SH-SY5Y (cell line): Measurements from ENCODE around the gene ZNF74.

Experiments used
- GATA2 ChIP-seq: IDR thresholded peaks from 2 replicates; pipeline ENCODE4 v1.6.1; 2011; ENCODE audit warnings: mild to moderate bottlenecking, low read depth, low read length
- GATA3 ChIP-seq: IDR thresholded peaks from 2 replicates; pipeline ENCODE4 v1.6.1; 2011; ENCODE audit warnings: low read depth, mild to moderate bottlenecking, low read length, moderate library complexity

Gene ZNF74

DNA sequence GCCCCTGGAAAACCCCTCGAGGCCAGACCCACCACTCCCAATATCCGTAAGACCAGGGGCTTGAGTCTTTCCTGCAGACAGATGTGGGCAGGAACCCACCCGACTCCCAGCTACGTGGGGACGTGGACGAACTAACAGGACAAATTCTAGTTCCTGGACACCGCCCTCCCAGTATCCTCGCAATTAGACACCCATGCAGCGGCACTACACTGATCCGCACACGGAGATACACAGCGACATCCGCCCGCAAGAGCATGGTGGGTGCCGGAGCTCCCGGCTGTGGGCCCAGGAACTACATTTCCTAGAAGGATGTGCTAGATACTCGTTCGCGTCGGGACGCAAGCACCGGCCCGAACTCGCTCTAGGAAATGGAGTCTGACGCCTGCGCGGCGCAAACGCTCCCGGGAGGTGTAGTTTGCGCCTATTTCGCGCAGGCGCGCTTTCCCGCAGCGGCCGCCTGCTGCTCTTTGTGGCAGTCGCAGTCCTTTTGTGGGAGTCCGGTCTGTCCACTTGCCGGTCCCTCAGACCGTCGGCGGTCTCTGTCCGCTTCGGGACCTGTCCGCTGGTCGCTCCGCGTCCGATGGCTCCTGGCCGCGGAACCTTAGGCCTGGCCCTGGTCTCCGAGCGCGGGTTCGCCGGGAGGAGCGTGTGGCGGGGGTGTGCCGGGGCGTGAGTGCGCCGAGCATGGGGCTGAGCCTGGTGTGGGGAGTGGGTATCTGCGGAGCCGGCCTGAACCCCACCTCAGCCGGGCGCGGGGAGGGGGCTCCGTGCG lies at the start of gene ZNF74:
Gene ZNF74, plus strand, starts transcription at position 447 of the 772 bp plus-strand sequence. CDS start 478 bp downstream, outside the sequence.
- no peak for TF ChIP-seq GATA3
- no peak for TF ChIP-seq GATA2

DNA sequence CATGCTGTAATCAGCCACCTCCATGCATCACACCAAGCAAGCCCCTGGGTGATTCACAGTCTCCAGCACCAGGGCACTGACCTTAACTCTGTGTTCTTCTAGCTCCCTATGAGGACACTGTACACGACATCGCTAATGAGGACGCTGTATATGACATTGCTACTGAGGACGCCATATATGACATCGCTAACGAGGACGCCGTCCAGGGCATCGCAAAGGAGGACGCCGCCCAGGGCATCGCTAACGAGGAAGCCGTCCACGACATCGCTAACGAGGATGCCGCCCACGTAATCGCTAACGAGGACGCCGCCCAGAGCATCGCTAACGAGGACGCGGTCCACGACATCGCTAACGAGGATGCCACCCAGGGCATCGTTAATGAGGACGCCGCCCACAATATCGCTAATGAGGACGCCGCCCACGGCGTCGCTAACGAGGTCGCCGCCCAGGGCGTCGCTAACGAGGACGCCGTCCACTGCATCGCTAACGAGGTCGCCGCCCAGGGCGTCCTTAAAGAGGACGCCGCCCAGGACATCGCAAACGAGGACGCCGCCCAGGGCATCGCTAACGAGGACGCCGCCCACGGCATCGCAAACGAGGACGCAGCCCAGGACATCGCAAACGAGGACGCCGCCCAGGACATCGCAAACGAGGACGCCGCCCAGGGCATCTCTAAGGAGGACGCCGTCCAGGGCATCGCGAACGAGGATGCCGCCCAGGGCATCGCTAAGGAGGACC lies 39.5 kb upstream of the ZNF74 start:
- TF ChIP-seq GATA3 (no peak), GATA2 (no peak)

DNA sequence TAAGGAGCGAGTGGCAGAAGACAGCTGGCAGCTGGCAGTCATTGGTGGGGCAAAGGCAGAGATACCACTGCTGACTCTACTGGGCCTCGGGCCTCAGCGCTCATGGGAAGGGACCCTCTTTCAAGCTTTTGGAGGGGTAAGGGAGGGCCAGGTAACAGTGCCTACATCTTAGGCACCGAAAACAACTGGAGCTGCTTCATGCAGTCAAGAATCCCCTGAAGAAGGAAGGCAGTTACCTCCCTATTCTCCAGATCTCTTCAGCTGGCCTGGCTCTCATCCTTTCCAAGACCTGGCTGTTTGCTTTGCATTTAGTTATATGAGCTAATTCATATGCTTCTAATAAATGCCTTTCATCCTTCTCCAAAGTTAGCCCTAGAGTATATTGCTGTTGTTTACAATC lies 15.8 kb upstream of the ZNF74 start:
- no peak for TF ChIP-seq GATA3
- no peak for TF ChIP-seq GATA2

DNA sequence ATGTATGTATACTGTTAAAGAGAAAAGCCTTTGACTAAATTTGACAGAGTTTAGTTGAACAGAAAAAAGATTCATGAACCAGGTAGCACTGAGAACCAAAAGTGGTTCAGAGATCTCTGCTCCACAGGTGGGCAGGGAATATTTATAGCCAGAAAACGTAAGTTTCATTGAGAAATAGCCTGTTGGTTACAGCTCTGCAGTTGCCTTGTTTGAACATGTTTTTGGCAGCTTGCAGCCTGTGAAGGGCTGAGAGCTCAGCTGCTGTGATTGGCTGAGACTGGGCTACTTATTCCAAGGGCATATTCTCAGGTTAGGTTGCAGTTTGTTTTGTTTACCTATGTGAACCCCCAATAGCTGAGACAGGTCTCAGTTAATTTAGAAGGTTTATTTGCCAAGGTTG lies 13.5 kb upstream of the ZNF74 start:
- TF ChIP-seq GATA3 (no peak), GATA2 (no peak)

DNA sequence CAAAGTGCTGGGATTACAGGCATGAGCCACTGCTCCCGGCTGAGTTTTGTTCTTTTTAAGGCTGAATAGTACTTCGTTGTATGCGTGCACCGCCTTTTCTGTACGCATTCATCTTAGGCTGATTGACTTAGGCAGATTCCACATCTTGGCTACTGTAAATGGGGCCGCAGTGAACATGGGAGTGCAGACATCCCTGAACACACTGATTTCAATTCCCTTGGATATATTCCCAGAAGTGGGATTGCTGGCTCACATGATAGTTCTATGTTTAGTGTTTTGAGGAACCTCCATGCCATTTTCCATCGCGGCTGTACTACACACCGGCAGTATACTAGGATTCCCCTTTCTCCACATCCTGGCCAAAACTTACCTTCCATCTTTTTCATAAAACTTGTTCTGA lies 10.4 kb upstream of the ZNF74 start:
- TF ChIP-seq GATA2 = no peak
- TF ChIP-seq GATA3 = no peak

DNA sequence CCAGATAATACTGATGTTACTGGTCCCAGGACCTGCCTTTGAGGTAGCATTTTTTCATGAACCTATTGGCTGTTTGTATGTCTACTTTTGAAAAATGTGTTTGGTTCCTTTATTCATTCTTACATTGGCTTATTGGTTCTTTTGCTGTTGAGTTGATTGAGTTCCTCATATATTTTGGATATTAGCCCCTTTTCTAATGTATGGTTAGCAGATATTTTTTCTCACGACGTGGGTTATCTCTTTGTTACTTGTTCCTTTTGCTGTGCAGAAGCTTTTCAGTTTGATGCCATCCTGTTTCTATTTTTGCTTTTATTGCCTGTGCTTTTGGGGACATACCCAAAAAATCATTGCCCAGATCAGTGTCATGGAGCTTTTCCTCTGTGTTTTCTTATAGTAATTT lies 9.8 kb upstream of the ZNF74 start:
- TF ChIP-seq GATA2 = no peak

DNA sequence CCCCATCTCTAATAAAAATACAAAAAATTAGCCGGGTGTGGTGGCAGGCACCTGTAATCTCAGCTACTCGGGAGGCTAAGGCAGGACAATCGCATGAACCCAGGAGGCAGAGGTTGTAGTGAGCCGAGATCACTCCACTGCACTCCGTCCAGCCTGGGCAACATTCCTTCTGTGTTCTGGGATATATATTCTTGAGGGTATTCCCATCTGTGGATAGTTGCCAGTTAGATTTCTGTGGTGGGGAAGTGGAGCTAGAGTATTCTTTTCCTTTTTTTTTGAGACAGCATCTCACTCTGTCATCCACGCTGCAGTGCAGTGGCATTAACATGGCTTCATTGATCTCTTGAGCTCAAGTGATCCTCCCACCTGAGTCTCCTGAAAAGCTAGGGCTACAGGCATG lies 9.1 kb upstream of the ZNF74 start:
- no peak for TF ChIP-seq GATA3
- no peak for TF ChIP-seq GATA2

DNA sequence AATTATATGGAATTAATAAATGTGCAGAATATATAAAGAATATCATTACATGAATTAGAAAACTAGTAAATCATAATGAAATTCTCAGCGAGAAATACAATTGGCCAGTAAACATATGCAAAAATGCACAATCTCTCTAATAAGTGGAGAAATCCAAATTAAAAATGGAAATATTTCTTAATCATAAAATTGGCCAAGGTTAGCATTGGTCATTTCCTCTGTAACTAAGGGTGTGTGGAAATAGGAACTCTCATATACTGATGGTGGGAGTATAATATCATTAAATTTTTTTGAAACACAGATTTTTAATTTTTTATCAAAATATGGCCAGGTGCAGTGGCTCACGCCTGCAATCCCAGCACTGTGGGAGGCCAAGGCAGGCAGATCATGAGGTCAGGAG lies 7.6 kb upstream of the ZNF74 start:
- TF ChIP-seq GATA2 (no peak), GATA3 (no peak)

DNA sequence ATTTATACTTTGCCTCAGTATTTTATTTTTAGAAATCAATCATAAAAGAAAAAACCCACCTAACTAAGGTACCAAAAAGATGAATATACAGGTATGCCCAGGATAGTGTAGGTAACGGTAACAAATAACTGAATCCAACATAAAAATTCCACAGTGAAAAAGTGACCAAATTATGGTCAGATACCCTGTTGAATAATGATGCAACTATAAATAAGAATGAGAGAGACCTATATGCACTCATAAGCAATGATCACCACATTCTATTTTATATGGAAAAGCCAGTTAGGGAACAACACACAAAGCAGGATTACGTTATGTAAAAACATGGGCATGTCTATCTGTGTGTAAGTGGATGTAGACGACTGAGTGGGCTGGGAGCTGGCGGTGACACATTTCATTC lies 7.0 kb upstream of the ZNF74 start:
- TF ChIP-seq GATA2 (no peak), GATA3 (no peak)

DNA sequence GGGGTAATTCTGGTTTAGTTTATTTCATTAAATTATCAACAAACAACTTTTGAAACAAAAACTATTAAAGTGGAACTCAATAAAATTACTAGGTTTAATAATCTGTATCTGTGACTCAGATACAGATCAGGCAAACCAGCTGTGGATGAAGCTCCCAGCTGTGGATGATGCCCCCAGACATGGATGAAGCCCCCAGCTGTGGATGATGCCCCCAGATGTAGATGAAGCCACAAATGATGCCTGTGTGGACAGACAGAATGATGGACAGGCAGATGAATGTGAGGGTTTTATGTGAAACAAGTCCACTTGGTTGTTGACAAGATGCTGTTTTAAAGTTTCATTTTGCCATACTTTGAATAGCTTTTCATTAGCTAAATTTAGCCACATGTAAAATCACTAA lies 5.8 kb upstream of the ZNF74 start:
- TF ChIP-seq GATA2 (no peak), GATA3 (no peak)

DNA sequence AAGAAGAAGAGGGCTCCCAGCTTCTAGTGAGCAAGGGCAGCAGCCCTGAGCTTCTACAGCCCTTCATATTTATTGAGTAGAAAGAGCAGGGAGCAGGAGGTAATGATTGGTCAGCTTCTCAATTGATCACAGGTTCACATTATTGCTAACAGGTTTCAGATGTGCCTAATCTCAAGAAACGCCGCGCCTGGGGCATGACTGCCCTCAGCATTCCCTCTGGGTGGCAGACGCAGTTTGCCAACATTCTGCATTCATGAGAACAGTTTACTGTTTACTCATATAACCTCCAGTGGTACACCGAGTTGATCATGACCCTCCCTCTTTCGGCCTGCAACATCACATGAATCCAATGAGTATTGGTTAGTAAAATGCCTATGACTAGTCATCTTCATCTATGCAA lies 4.7 kb upstream of the ZNF74 start:
- TF ChIP-seq GATA3 = no peak

DNA sequence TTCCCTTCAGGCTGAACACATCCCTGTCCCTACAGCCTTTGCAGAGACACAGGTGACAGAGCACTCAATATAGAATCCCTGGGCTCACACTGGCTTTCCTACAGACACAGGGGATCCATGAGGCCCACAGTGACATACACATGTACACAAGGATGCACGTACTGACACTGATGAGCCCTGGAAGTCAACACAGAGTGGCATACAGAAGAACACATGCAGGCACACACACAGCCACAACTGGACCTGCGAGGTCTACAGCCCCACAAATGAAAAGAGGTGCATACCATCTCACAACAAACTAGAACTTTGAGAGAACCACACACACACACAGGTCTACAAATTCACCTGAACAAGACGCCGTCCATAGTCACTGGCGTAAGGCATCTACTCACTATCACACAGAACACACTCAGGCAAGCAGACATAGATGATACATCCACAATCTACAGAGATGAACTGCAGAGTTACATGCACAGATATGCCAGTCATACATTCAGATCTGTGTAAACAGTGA lies 3.5 kb upstream of the ZNF74 start:
- no peak for TF ChIP-seq GATA2
- TF ChIP-seq GATA3 = no peak

DNA sequence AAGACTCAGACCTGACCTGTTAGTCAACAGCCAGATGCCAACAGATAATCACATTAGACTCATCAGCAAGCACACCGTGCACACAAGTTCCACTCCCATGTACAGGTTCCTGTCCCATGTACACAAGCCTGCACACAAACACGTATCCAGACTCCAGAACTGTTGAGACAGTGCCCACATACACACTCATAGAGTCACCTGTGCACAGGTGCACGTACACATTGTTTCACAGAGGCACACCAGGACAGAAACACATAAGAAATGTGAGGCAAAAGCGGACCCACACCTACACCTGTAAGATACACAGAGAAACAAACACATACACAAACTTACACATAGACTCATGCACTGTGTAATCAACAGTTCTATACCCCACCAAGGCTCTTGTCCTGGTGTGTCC lies 2.7 kb upstream of the ZNF74 start:
- TF ChIP-seq GATA3 (no peak), GATA2 (no peak)

DNA sequence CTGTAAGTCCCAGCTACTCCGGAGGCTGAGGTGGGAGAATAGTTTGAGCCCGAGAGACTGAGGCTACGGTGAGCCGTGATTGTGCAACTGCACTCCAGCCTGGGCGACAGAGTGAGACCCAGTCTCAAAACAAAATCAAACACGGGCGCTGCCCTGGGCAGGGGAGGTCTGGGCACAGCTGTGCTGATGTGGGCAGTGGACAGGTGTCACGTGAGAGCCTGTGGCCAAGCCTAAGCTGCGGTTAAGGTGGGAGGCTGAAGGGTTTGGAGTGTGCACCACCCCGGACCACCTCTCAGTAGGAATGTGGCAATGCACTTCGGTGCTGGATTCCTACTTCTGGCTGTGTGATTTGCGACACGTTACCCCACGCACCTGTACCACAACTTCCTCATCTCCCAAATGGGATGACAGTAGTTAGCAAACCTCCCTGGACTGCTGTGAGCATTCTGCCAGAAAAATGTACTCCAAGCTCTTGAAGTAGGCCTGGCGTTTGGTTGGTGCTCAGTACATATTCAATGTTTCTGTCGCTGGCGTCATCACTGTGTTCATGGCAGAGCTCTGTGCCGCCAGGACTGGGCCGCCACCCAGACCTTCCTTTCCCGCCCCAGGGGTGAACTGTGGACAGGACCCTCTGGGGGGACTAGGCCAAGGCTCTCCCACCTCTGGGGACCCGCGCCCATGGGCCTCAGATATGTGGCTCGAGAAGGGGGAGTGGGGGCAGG lies 807 bp upstream of the ZNF74 start:
- TF ChIP-seq GATA3 = no peak
- TF ChIP-seq GATA2 = no peak

DNA sequence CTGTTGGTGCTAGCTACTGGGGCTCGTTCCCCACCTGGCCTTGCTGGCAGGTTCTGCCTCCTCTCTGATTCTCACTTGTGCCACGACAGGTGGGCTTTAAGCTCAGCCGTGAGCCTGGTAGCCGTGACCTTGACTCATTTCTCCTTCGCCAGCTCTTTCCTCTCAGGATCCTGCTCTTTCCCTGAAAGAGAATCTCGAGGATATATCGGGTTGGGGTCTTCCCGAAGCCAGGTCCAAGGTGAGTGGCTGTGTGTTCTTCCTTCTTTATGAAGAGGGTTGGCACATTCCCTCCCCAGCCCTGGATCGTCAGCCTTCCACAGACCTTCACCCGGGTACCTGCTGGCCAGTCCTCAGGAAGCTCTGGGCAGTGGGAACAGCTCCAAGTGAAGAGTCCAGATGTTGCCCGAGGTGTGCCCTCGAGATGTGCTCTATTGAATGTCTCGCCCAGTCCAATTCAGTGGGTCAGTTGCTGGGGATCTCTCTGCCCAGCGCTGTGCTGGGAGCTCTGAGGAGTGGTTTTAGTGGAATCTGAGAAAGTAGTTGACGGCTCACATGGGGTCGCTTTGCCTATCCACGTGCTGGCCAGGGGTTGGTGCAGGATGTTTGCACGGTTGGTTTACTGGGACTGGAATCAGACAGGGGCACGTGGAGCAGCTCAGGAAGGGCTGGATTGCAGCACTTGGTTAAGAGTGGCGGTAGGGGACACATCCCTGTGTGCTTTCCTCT lies 1.4 kb downstream of the ZNF74 start:
- TF ChIP-seq GATA2 = no peak
